HG03045 (cell line): ENCODE data around the gene GLOD5.

Experiments used
- ATAC-seq: cut with Tn5 transposase; IDR thresholded peaks from one replicate; pipeline ENCODE4 v1.9.1; 2021; ENCODE audit warnings: mild to moderate bottlenecking, moderate library complexity; ENCODE audit not compliant: unreplicated experiment

GLOD5 gene

DNA sequence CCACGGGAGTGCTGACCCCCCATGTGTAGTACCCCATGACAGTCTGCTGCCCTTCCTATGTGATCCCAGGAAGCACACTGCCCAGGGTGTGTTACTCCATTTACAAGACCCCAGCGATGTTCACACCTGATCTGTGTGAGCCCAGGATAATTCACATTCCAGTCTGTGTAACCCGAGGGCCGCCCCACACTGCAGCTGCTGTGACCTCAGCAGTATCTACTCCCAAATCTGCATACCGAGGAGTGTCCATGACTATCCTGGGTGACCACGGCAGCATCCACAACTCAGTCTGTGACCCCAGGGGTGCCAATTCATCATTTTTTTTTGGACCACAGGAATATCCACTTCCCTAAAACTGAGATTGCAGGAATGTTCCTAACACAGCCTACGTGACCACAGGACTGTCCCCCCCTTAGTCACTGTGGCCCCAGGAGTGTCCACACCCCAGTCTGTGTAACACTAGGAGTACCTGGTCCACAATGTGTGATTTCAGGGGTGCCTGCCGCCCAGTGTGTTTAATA, 7.8 kb upstream of the GLOD5 start:
- ATAC-seq, result no peak

DNA sequence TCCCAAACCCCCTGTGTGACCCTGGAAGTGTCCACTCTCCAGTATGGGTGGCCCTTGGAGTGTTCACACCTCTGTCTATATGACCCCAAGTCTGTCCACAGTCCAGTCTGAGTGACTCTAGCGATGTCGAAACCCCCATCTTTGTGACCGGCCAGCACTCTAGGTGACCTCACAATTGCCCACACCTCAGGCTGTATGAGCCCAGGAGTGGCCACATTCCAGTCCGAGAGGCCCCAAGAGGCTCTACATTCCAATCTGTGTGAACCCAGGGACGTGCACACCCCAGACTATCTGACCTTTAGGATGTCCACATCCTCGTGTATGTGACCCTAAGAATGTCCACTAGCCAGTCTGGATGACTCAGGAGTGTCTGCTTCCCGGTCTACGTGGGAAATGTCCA, 7.3 kb upstream of the GLOD5 start:
- ATAC-seq, result no peak

GRCh38 chrX:48769230-48769629, 7.7 kb downstream of the GLOD5 start:
- no peak for ATAC-seq

DNA sequence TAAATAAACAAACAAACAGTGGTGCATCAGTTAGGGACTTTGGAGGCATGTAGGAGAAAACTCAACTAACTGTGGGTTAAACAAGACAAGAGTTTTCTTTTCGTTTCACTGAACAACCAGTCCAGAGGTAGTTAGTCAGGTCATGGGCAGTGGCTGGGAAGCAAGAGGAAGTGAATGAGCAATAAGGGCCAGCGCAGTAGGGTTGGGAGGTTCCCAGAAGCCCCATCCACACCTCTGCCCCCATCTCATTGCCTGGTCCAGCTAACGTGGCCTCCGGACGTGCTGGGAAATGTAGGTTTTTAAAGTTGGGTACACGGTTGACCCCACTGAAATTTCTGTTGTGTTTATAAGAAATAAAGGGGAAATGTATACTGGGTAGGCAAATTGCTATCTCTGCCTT, 8.7 kb downstream of the GLOD5 start:
- ATAC-seq, result no peak

- ATAC-seq, result no peak
Observed at GRCh38 chrX:48772602-48773001, 11.1 kb downstream of the GLOD5 start.

GRCh38 chrX:48776818-48777439, 15.4 kb downstream of the GLOD5 start:
- no peak for ATAC-seq

- no peak for ATAC-seq
Observed at GRCh38 chrX:48779399-48779798, 17.9 kb downstream of the GLOD5 start.

DNA sequence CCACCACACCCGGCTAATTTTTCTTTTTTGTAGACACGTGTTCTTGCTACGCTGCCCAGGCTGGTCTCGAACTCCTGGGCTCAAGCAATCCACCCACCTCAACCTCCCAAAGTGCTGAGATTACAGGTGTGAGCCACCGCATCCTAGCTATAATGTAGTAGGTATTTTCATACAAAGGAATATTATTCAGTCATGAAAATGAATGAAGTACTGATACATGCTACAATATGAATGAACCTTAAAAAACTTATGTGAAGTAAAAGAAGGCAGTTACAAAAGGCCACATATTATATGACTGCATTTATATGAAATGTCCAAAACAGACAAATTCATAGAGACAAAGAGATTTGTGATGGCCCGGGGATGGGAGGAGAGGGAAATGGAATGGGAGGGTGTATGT, 20.2 kb downstream of the GLOD5 start:
- no peak for ATAC-seq

DNA sequence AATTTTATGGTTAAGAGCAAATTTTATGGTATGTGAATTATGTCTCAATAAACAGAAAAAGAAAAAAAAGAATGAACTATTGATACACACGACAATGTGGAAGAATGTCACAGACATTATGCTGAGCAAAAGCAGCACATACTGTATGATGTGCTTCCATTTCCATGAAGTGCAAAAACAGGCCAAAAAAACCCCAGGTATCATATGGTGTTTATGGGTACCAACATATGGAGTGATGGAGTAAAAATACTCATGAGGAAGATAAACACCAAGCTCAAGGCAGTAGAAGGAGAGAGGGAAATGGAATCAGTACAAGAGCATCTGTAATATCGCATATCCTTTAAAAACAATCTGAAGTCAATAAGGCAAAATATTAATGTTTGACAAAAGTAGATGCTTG, 20.7 kb downstream of the GLOD5 start:
- no peak for ATAC-seq

GRCh38 chrX:48782795-48783194, 21.2 kb downstream of the GLOD5 start:
- no peak for ATAC-seq

- no peak for ATAC-seq
Observed at GRCh38 chrX:48784726-48785125, 23.2 kb downstream of the GLOD5 start.

DNA sequence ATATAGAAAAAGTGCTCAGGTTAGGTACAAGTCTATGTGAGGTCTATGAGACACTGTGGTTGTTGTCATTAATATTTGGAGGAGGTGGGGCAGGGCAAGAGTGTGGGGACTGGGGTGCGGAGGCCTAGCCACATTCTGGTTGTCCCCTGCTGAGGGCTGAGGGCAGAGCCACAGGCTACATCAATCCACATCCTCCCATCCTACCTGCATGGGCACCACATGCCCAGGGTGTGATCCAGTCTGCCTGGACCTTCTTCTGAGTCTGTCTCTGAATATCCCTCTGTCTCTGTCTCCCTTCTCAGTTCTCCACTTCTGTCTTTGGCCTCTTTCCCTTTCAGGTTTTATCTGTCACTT, 23.6 kb downstream of the GLOD5 start:
- ATAC-seq, result no peak

DNA sequence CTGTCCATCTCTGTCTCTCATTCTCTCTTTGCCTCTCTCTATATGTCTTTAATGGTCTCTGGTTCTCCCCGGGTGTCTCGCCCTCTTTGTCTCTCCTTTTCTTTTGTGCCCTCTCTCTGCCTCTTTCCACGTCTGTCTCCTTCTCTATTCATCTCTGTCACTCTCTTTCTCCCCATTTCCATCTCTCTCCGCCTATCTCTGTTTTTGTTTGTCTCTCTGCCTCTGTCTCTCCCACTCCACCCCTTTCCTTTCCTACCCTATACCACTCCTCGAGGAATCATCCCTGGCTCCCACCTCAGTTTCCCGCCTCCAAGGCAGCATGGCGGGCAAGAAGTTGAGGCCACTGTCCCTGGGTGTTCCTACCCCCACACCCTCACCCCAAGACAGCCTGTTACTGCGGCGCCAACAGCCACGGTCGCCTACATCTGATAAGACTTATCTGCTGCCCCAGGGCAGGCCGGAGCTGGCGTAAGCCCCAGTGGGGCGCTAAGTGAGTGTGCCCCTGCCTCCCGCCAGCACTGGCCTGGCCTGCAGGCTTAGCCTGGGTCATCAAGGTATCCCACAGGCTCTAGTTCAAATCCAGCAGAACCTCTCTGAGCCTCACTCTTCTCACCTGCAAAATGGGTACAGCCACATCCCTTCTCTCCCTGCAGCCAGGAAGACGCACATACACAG, 24.1 kb downstream of the GLOD5 start:
- ATAC-seq, result no peak

DNA sequence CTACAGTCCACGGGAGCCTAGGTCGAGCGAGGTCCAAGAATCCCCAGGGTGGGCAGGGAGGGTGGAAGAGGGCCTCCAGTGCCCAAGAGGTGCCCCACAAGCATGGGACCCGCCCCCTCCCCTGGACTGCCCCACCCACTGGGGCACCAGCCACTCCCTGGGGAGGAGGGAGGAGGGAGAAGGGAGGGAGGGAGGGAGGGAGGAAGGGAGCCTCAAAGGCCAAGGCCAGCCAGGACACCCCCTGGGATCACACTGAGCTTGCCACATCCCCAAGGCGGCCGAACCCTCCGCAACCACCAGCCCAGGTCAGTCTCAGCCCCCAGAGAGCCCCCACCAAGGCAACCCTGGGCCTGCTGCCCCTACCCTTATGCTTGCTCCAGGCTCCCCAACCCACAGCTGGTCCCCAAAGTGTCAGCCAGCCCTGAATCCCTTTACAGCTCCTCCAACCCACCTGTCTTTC, 24.8 kb downstream of the GLOD5 start, which contains the start of gene GATA1:
Gene GATA1 (plus strand): TSS at position 250 of the 460 bp plus-strand sequence. CDS start 4,520 bp downstream, outside the sequence.
- no peak for ATAC-seq

- no peak for ATAC-seq
Observed at GRCh38 chrX:48786825-48787504, 25.4 kb downstream of the GLOD5 start.

DNA sequence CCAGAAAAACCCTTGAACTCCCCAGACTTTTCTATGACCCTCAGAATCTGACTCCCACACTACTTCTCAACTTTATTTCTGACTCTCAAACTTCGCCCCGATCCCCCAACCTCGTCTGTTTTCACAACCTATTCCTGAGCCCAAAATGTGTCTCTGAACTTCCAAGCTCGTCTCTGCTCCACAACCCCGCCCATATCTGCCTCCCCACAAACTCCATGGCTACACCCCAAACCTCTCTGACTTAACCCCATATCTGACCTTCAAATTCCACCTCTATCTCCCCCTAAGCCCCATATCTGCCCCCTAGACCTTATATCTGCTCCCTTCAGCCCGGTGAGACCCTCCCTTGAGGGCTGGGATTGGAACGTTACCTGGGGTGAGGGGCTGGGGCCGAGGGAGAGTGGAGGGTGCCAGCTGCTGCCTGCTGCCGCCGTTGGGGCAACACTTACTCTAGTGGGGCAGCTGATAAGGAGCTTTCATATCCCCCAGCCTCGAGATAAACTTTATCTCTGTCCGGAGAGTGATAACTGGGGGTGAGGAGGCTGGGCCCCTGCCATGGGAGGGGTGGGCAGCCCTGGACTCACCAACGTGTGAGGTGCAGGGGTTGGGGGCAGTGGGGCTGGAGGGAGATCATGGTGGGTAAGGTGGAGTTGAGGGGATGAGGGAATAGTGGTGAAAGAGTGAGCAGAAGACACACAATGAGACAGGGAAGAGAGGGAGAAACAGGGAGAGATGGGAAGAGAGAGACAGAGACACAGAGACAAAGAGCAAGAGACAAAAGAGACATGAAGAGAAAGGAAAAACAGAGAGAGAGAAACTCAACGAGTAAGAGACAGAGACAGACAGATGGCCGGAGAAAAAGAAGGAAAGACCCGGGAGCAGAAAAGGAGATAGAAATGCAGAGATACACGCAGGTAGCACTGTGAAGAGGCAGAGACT, 26.2 kb downstream of the GLOD5 start:
- no peak for ATAC-seq

GRCh38 chrX:48789366-48790220, 28.0 kb downstream of the GLOD5 start:
- no peak for ATAC-seq

- ATAC-seq, result no peak
Observed at GRCh38 chrX:48790477-48790876, 28.9 kb downstream of the GLOD5 start.

DNA sequence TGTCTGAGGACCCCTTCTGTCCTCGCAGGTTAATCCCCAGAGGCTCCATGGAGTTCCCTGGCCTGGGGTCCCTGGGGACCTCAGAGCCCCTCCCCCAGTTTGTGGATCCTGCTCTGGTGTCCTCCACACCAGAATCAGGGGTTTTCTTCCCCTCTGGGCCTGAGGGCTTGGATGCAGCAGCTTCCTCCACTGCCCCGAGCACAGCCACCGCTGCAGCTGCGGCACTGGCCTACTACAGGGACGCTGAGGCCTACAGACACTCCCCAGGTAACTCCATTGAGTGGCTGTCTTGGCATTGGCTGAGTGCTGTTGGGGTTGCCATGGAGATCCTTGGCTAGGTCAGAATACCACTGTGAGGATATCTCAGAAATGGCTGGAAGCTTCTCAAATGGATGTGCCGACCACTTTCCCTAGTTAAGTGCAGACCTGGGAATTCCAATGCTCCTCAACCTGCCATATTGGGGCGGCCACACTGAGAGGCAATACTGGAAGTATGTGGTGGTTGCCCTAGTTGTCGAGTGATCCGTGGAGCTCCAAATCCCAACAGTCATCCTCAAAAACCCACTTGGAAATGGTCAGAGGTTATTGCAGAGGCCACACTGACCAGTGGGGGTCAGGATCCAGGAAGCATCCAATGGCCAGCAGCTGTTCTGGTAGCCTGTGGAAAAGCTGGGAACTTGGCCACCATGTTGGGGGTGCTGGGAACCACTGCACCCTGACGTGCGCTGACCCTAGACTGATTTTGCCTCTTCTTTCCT, 29.7 kb downstream of the GLOD5 start:
- ATAC-seq, result no peak
